HEK293T (cell line): ENCODE measurements around the gene ARHGAP32.
"Not testable (repeated sequence)": the region's sequence is repeated elsewhere in the genome, so short reads cannot be mapped to it uniquely, and the experiment has no call there.

ENCODE experiments used
- CTCF ChIA-PET: fragments of 350-600 bp; formaldehyde crosslinking; extraction: SDS; loops from one replicate; lab custom pipeline; 2021; ENCODE audit warnings: antibody characterized with exemption, inconsistent platforms; lab: Yijun Ruan, JAX
- POLR2A ChIA-PET: fragments of 350-600 bp; formaldehyde crosslinking; extraction: SDS; loops from one replicate; lab custom pipeline; 2020; ENCODE audit warnings: antibody characterized with exemption, inconsistent platforms; lab: Yijun Ruan, JAX
- DNase-seq: peaks from one replicate; pipeline ENCODE4 v3.0.0; 2012; ENCODE audit warnings: mixed read lengths; ENCODE audit errors: extremely low spot score
- ARNT ChIP-seq: fragments of 450-650 bp; IDR thresholded peaks from 2 replicates; pipeline ENCODE4 v1.6.1; 2017; ENCODE audit warnings: mild to moderate bottlenecking
- BHLHE40 ChIP-seq: fragments of 450-650 bp; IDR thresholded peaks from 2 replicates; pipeline ENCODE4 v1.6.1; 2016; ENCODE audit warnings: mild to moderate bottlenecking, moderate library complexity, borderline replicate concordance
- CTBP1 ChIP-seq: fragments of 450-650 bp; IDR thresholded peaks from 2 replicates; pipeline ENCODE4 v1.6.1; 2016; ENCODE audit warnings: borderline replicate concordance
- ELF4 ChIP-seq: fragments of 450-650 bp; IDR thresholded peaks from 2 replicates; pipeline ENCODE4 v1.6.1; 2017; ENCODE audit warnings: antibody characterized with exemption
- FOXA1 ChIP-seq: fragments of 450-650 bp; IDR thresholded peaks from 2 replicates; pipeline ENCODE4 v1.6.1; 2016; ENCODE audit warnings: mild to moderate bottlenecking
- FOXK2 ChIP-seq: fragments of 450-650 bp; IDR thresholded peaks from 2 replicates; pipeline ENCODE4 v1.6.1; 2016; ENCODE audit warnings: mild to moderate bottlenecking
- FOXM1 ChIP-seq: fragments of 450-650 bp; IDR thresholded peaks from 2 replicates; pipeline ENCODE4 v1.6.1; 2017; ENCODE audit warnings: mild to moderate bottlenecking, borderline replicate concordance
- HDGF ChIP-seq: fragments of 450-650 bp; IDR thresholded peaks from 2 replicates; pipeline ENCODE4 v1.6.1; 2017; ENCODE audit warnings: antibody characterized with exemption, borderline replicate concordance
- L3MBTL2 ChIP-seq: fragments of 450-650 bp; conservative IDR thresholded peaks from 2 replicates; pipeline ENCODE4 v1.6.1; 2016; ENCODE audit warnings: mild to moderate bottlenecking
- LEF1 ChIP-seq: fragments of 450-650 bp; IDR thresholded peaks from 2 replicates; pipeline ENCODE4 v1.6.1; 2017; ENCODE audit warnings: mild to moderate bottlenecking, borderline replicate concordance
- NFRKB ChIP-seq: fragments of 450-650 bp; IDR thresholded peaks from 2 replicates; pipeline ENCODE4 v1.6.1; 2016; ENCODE audit warnings: mild to moderate bottlenecking, moderate library complexity
- PKNOX1 ChIP-seq: fragments of 450-650 bp; IDR thresholded peaks from 2 replicates; pipeline ENCODE4 v1.6.1; 2016
- SP1 ChIP-seq: fragments of 450-650 bp; IDR thresholded peaks from 2 replicates; pipeline ENCODE4 v1.6.1; 2017
- SUZ12 ChIP-seq: fragments of 450-650 bp; IDR thresholded peaks from 2 replicates; pipeline ENCODE4 v1.6.1; 2016; ENCODE audit warnings: mild to moderate bottlenecking
- TARDBP ChIP-seq: fragments of 450-650 bp; IDR thresholded peaks from 2 replicates; pipeline ENCODE4 v1.6.1; 2016
- ZNF384 ChIP-seq: fragments of 450-650 bp; IDR thresholded peaks from 2 replicates; pipeline ENCODE4 v1.6.1; 2016

ARHGAP32 gene

GRCh38 chr11:129184581-129184980 is 7.5 kb downstream of the ARHGAP32 start:
- TF ChIP-seq HDGF (no peak), L3MBTL2 (no peak), FOXK2 (no peak), TARDBP (no peak), CTBP1 (no peak), NFRKB (no peak), ZNF384 (no peak), PKNOX1 (no peak), BHLHE40 (no peak), FOXM1 (no peak)
- no peak for DNase-seq
- ChIA-PET CTCF (no interaction called here), POLR2A (no interaction called here)

GRCh38 chr11:129167315-129167714 is 24.8 kb downstream of the ARHGAP32 start:
- CTCF ChIA-PET, result no interaction called here
- no peak for DNase-seq
- TF ChIP-seq FOXA1, result no peak
- no peak for TF ChIP-seq NFRKB
- no peak for TF ChIP-seq HDGF
- no peak for TF ChIP-seq SUZ12
- TF ChIP-seq BHLHE40, result no peak
- no peak for TF ChIP-seq LEF1
- no peak for TF ChIP-seq L3MBTL2
- no peak for TF ChIP-seq SP1
- TF ChIP-seq ZNF384, result no peak
- no peak for TF ChIP-seq FOXM1
- POLR2A ChIA-PET, result no interaction called here

GRCh38 chr11:129163714-129164164 is 28.4 kb downstream of the ARHGAP32 start:
- CTCF ChIA-PET, result no interaction called here
- POLR2A ChIA-PET, result no interaction called here
- TF ChIP-seq L3MBTL2 (no peak), CTBP1 (no peak), NFRKB (no peak), FOXK2 (no peak), BHLHE40 (no peak), ARNT (no peak), SUZ12 (no peak), LEF1 (no peak), TARDBP (no peak), ELF4 (no peak), FOXA1 (no peak), ZNF384 (no peak), FOXM1 (no peak), SP1 (no peak), PKNOX1 (no peak), HDGF (no peak)
- DNase-seq, result no peak

- CTCF ChIA-PET, POLR2A ChIA-PET, DNase-seq: not testable (repeated sequence)
Observed at GRCh38 chr11:129157080-129157479, 35.0 kb downstream of the ARHGAP32 start.

- POLR2A ChIA-PET, result no interaction called here
- no peak for DNase-seq
- no peak for TF ChIP-seq SP1
- CTCF ChIA-PET, result no interaction called here
Observed at GRCh38 chr11:129155745-129156144, 36.4 kb downstream of the ARHGAP32 start.

GRCh38 chr11:129148487-129148886 is 43.6 kb downstream of the ARHGAP32 start:
- ChIA-PET CTCF (no interaction called here), POLR2A (no interaction called here)
- DNase-seq, result no peak
- TF ChIP-seq SP1, result no peak
- no peak for TF ChIP-seq PKNOX1

- no peak for TF ChIP-seq SP1
- TF ChIP-seq LEF1, result no peak
- no peak for TF ChIP-seq FOXM1
- no peak for TF ChIP-seq ELF4
- TF ChIP-seq CTBP1, result no peak
- TF ChIP-seq SUZ12, result no peak
- TF ChIP-seq L3MBTL2, result no peak
- TF ChIP-seq FOXK2, result no peak
- TF ChIP-seq TARDBP, result no peak
- TF ChIP-seq NFRKB, result no peak
- TF ChIP-seq ZNF384, result no peak
- no peak for TF ChIP-seq FOXA1
- TF ChIP-seq HDGF, result no peak
- TF ChIP-seq PKNOX1, result no peak
- ChIA-PET POLR2A (no interaction called here), CTCF (no interaction called here)
- no peak for DNase-seq
Observed at GRCh38 chr11:129146191-129146590, 45.9 kb downstream of the ARHGAP32 start.
